Ishikawa (cell line): Measurements from ENCODE around the gene PLA1A.

Experiments used
- CEBPB ChIP-seq: IDR thresholded peaks from 2 replicates; pipeline ENCODE4 v1.6.1; 2012
- CREB1 ChIP-seq: IDR thresholded peaks from 2 replicates; pipeline ENCODE4 v1.6.1; 2012; ENCODE audit warnings: low read depth
- EGR1 ChIP-seq: IDR thresholded peaks from 2 replicates; pipeline ENCODE4 v1.6.1; 2012
- EP300 ChIP-seq: IDR thresholded peaks from 2 replicates; pipeline ENCODE4 v1.6.1; 2012; ENCODE audit warnings: borderline replicate concordance
- FOXM1 ChIP-seq: IDR thresholded peaks from 2 replicates; pipeline ENCODE4 v1.6.1; 2012; ENCODE audit warnings: low read depth, borderline replicate concordance
- RAD21 ChIP-seq: IDR thresholded peaks from 2 replicates; pipeline ENCODE4 v1.6.1; 2012; ENCODE audit warnings: low read depth
- TAF1 ChIP-seq: IDR thresholded peaks from 2 replicates; pipeline ENCODE4 v1.6.1; 2012; ENCODE audit warnings: low read depth, mild to moderate bottlenecking
- TCF12 ChIP-seq: IDR thresholded peaks from 2 replicates; pipeline ENCODE4 v1.6.1; 2012; ENCODE audit warnings: low read depth
- TEAD4 ChIP-seq: IDR thresholded peaks from 2 replicates; pipeline ENCODE4 v1.6.1; 2012
- YY1 ChIP-seq: IDR thresholded peaks from 2 replicates; pipeline ENCODE4 v1.6.1; 2012; ENCODE audit warnings: low read depth
- ZBTB7A ChIP-seq: IDR thresholded peaks from 2 replicates; pipeline ENCODE4 v1.6.1; 2012; ENCODE audit warnings: low read depth
- TF ChIP-seq, protein P1 (sequence below): IDR thresholded peaks from 2 replicates; pipeline ENCODE4 v1.6.1; 2012
- TF ChIP-seq, protein P2 (sequence below): IDR thresholded peaks from 2 replicates; pipeline ENCODE4 v1.6.1; 2012; ENCODE audit warnings: low read depth, mild to moderate bottlenecking
- TF ChIP-seq, protein P3 (sequence below): IDR thresholded peaks from 2 replicates; pipeline ENCODE4 v1.6.1; 2012

DNA sequence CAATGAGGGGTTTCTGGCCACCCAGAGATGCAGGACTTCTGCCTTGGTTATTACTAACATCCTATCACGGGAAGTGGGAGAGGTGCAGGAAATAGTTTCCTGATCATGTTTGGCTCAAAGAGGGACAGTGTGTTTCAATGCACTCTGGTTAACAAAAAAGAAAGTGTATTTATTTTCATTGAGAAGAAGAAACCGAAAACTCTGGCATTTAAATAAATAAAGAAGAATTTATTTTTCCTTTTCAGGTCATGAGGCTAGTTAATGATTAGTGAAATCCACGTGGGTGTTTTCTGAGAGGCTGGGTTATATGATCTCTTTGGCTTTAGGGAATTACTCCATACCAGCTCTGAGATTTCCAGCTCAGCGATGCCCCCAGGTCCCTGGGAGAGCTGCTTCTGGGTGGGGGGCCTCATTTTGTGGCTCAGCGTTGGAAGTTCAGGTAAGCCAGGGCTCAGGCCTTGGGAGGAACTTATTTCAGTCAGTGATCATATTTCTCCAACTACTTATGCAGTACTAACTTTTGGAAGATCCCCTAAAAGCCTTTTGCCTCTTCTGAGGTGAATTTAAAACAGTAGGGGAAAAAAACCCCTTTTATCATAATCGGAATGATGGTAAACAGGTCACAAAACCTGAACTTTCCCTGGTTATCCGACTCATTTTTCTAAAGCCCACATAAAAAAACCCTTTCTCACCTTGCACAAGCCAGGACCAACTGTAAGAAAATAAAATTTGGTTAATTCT, at the start of gene PLA1A:
- TF ChIP-seq YY1: no peak
- TF ChIP-seq, protein P1, sequence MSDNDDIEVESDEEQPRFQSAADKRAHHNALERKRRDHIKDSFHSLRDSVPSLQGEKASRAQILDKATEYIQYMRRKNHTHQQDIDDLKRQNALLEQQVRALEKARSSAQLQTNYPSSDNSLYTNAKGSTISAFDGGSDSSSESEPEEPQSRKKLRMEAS: no peak
- TF ChIP-seq, protein P2, sequence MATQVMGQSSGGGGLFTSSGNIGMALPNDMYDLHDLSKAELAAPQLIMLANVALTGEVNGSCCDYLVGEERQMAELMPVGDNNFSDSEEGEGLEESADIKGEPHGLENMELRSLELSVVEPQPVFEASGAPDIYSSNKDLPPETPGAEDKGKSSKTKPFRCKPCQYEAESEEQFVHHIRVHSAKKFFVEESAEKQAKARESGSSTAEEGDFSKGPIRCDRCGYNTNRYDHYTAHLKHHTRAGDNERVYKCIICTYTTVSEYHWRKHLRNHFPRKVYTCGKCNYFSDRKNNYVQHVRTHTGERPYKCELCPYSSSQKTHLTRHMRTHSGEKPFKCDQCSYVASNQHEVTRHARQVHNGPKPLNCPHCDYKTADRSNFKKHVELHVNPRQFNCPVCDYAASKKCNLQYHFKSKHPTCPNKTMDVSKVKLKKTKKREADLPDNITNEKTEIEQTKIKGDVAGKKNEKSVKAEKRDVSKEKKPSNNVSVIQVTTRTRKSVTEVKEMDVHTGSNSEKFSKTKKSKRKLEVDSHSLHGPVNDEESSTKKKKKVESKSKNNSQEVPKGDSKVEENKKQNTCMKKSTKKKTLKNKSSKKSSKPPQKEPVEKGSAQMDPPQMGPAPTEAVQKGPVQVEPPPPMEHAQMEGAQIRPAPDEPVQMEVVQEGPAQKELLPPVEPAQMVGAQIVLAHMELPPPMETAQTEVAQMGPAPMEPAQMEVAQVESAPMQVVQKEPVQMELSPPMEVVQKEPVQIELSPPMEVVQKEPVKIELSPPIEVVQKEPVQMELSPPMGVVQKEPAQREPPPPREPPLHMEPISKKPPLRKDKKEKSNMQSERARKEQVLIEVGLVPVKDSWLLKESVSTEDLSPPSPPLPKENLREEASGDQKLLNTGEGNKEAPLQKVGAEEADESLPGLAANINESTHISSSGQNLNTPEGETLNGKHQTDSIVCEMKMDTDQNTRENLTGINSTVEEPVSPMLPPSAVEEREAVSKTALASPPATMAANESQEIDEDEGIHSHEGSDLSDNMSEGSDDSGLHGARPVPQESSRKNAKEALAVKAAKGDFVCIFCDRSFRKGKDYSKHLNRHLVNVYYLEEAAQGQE: no peak
- TF ChIP-seq CEBPB: no peak
- no peak for TF ChIP-seq TAF1
- no peak for TF ChIP-seq EP300
- TF ChIP-seq, protein P3, sequence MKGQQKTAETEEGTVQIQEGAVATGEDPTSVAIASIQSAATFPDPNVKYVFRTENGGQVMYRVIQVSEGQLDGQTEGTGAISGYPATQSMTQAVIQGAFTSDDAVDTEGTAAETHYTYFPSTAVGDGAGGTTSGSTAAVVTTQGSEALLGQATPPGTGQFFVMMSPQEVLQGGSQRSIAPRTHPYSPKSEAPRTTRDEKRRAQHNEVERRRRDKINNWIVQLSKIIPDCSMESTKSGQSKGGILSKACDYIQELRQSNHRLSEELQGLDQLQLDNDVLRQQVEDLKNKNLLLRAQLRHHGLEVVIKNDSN: no peak
- TF ChIP-seq TEAD4: no peak
- no peak for TF ChIP-seq EGR1
- no peak for TF ChIP-seq ZBTB7A
- no peak for TF ChIP-seq RAD21
- TF ChIP-seq CREB1: no peak
- TF ChIP-seq TCF12: no peak
- no peak for TF ChIP-seq FOXM1
